PC-9 (cell line): ENCODE results near the gene RTN4IP1.

Experiments used
- CTCF ChIP-seq: fragments of 200-600 bp; sonication (generic); conservative IDR thresholded peaks from 2 replicates; pipeline ENCODE4 v1.6.1; 2017; ENCODE audit warnings: mixed run types, antibody characterized with exemption, mild to moderate bottlenecking, moderate library complexity
- EZH2 ChIP-seq: fragments of 200-600 bp; sonication (generic); IDR thresholded peaks from 2 replicates; pipeline ENCODE4 v1.8.0; 2017; ENCODE audit warnings: antibody characterized with exemption, low read depth

DNA sequence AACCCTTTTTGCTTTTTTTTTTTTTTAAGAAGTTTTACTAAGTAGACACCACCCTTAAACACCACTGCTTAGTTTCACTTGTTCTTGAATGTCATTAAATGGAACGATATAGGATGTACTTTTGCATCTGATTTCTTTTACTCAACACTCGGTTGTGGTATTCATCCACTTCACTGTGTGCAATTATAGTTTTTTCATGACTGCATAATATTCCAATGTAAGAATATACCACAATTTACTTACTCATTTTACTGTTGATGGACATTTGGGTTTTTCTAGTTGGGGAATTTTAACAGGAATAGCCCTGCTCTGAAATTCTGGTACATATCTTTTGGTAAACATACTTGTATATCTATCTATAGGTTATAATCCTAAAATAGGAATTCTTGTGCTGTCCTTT, 29.9 kb downstream of the RTN4IP1 start:
- TF ChIP-seq CTCF: no peak
- no peak for TF ChIP-seq EZH2
